Neural progenitor cell (in vitro differentiated cells): ENCODE measurements around the gene PALB2.

Source experiments
- CTCF ChIP-seq: fragments of 200-600 bp; sonication (generic); IDR thresholded peaks from 2 replicates; pipeline ENCODE4 v1.5.1; 2017; ENCODE audit warnings: antibody characterized with exemption, mild to moderate bottlenecking
- EZH2 ChIP-seq: fragments of 200-600 bp; sonication (generic); IDR thresholded peaks from 2 replicates; pipeline ENCODE4 v1.6.1; 2017; ENCODE audit warnings: antibody characterized with exemption, mild to moderate bottlenecking, moderate library complexity

GRCh38 chr16:23563186-23563585, 77.9 kb downstream of the PALB2 start:
- TF ChIP-seq CTCF (no peak), EZH2 (no peak)
